Stimulated activated CD8-positive, alpha-beta memory T cell treated with anti-CD3 and anti-CD28 coated beads, Interleukin-4, amount 100 ng/mL, for 1 hour (primary cell): ENCODE data around the gene CCNY.

Experiments used
- DNase-seq, 2 donors: peaks; one replicate each; pipeline ENCODE4 v3.0.0-alpha.2; 2020; ENCODE audit warnings: low read depth in 2 of 2, low spot score in 1 of 2

Gene CCNY

GRCh38 chr10:35467186-35467585, 130.9 kb downstream of the CCNY start:
- no peak for DNase-seq

DNA sequence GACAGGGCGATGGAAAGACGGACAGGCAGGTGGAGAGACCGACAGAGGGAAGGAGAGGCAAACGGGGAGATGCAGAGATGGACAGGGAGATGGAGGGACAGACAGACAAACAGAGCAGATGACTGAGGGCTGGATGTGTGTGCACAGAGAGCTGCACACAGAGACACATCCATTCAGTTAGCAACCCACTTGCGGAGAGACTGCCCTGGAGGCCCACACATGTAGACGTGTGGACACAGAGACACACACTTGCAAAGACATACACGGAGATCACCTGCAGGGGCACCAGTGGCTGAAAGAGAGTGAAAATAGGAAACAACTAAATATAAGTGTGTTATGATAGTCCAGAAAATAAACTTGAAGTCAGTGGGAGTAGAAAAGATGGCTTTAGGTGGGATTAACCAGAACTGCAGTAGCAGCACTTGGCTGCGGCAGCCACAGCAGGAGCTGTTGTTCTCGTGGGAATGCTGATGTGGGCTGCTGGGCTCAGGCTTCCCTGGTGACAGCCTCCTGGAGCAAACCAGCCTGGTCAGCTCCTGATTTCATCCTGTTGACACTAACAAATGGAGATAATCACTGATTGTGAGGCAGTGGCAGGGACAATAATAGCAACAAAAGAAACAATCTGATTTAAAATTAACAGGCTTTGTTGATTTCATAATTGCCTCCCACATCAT, 134.1 kb downstream of the CCNY start:
- no peak for DNase-seq

GRCh38 chr10:35470925-35471315, 134.6 kb downstream of the CCNY start:
- no peak for DNase-seq

GRCh38 chr10:35471435-35471834, 135.1 kb downstream of the CCNY start:
- DNase-seq: no peak

DNA sequence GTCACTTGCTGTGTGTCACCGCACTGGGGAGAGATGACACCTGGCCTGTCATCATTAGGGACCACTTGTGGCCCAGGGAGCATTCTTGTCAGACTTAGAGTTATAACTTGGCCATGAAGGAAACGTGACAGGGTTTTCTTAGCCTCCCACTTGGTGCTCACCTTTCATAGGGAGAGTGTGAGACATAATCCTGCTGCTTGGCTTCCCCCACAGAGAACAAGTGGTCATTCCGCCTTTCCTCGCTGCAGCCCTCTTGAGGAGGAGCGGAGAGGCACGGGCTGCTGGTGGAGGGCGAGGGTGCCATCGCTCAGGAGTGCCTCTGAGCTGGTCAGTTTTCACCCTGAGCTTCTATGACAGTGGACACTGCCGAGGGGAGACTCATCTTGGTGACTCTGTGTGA, 143.8 kb downstream of the CCNY start:
- no peak for DNase-seq

- no peak for DNase-seq
These were observed 145.1 kb downstream of the CCNY start for GRCh38 chr10:35481413-35481812.

- DNase-seq: no peak
These were observed 150.1 kb downstream of the CCNY start for GRCh38 chr10:35486297-35486990.

DNA sequence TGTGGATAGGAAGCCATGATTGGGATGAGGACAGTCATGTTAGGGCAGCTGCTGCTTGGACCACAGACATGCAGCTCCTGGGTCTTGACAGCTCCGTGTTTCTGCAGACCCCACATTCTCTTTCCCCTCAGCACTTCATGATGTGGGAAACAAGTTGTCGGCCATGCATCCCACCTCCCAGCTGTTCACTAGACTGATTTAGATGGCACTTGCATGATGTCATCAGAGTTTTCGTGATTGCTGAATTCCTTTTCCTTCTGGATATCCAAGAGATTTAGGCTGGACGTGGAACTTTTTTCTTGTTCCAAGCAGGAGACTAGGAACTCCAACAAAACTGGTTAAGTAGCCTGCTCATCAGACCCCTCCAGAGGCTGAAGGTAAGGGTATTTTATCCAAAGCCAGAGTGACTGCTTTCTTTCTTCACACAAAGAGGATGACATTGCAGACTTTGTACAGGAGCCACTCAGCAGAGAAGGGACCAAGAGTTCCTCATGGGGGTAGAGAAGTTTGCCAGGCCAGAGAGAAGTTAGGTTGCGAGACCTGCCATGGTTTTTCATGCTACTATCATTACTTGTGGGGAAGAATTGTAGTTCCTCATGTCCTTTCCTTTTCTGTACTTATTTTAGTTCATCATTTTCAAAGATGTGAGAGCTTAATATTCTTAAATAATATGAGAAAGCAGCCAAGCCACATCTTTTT, 151.2 kb downstream of the CCNY start:
- DNase-seq: no peak

GRCh38 chr10:35488228-35488627, 151.9 kb downstream of the CCNY start:
- DNase-seq: no peak

GRCh38 chr10:35492386-35493195, 156.3 kb downstream of the CCNY start:
- DNase-seq: no peak

DNA sequence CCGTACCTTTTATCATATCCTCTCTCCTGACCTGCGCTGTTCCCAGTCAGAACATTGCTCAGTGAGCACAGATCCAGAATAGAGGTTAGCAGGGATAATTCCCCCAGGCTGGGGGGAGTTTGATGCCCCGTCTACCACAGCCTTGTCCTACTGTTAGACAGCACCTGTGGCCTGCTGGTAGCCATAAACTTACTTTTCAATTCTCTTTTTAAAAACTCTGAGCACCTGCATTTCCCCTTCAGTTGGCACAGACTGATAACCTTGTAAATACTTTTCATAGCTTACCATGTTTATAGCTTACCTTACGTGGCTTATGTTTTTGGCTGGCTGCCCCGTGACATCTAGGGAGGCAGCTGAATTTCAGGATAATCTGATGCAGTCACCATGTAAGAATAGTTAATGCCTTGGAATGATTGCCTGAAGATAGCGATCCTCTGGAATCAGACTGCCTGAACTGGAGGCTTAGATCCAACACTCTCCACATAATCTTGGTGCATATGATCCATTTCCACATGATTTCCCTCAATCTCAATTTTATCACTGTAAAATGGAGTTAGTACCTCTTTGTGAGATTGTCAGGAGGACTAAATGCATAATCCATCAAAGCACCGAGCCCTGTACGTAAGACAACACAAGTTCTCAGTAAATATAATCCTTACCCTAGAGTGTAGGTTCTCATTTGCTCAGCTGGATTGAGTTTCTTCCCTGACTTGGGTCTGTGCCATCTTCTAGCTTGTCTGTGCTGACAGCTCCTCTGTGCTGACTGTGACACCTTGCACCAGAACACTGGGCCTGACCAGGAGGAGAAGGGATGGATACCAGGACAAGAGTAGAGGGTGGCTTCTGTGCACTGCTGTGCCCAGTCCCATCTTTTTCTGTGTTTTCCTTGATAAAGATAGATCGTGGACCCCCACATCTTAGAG, 157.1 kb downstream of the CCNY start:
- no peak for DNase-seq

GRCh38 chr10:35495521-35496119, 159.3 kb downstream of the CCNY start:
- no peak for DNase-seq

GRCh38 chr10:35497909-35498308, 161.6 kb downstream of the CCNY start:
- no peak for DNase-seq

DNA sequence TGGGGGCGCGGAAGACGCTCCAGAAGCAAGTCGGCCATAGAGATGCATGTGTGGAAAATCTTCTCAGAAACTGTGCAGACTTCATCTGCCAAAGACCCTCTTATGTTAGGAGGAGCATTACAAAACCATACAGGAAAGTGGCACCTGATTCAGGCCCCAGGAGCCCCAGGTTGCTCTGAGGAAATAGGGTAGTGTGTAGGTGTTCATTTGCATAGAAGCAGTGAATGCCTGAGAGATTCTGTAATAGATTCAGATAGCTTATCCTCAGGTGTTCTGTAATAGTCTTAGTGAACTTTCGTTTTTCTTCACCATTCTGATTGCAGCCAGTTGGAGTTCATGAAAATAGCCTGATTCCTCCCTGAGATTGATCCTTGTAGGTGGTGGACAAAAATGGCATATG, 162.4 kb downstream of the CCNY start:
- DNase-seq: no peak

DNA sequence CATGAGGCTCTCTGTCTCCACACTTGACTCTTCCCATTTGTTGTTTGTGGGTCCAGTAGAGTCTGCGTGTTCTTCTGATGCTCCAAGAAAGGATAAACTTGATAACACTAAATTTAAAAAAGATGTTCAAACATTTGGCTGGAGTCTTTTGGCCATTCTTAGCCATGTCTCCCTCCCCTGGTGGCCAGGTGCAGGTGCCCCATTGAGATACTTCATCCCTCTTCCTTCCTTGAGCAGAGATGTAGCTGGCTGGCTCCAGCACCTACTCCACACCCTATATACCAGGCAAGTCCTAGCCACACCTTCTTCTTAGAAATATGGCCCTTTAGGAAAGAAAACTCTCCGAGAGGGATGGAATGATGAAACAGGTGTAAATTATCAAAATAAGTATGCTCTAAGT, 165.6 kb downstream of the CCNY start:
- no peak for DNase-seq

- DNase-seq: no peak
These were observed 166.4 kb downstream of the CCNY start for GRCh38 chr10:35502692-35503091.

DNA sequence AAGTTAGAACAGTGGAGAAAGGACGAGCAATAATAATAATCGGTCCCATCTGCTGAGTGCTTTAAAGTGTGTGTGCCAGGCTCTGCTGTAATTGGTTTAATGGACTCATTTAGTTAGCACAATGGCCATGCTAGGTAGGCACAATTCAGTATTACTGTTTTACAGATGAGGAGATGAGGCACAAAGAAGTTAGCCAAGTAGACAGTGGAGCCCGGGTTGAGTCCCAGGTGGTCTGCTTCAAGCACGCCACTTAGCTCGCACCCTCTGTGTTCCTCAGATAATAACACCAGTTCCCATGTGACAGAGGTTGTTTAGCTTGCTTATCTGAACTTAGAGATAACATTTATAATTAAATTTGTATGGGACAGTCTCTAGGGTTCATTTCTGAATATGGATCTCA, 167.3 kb downstream of the CCNY start:
- no peak for DNase-seq

- DNase-seq: no peak
These were observed 167.8 kb downstream of the CCNY start for GRCh38 chr10:35504132-35504531.

- no peak for DNase-seq
These were observed 169.0 kb downstream of the CCNY start for GRCh38 chr10:35505241-35505873.

DNA sequence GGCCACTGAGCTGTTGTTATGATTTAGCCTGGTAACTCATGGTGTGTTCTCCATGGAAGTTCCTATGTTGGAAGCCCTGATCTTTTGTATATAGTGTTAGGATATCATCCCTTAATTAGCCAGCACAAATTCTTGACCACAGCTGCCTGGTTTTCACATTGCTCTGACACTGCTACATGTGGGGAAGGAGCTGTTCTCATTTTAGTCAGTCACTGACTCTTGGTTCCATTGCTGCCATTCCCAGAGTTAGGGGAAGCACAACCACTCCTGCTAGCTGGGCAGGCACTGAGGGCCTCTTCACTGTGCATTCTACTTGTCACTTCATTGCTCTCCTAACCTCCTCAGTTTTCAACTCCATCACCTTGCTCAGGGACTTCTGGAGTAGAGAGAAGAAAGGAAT, 170.4 kb downstream of the CCNY start:
- no peak for DNase-seq
